NCI-H2227 (cell line): ENCODE measurements around the gene ZNF497.
A peak's percentile ranks its signal among the peaks of the same experiment; 100 is the strongest.
"Not testable (repeated sequence)": the region's sequence is repeated elsewhere in the genome, so short reads cannot be mapped to it uniquely, and the experiment has no call there.

ENCODE experiments used
- DNase-seq: peaks from one replicate; lab custom pipeline; 2025; ENCODE audit not compliant: unreplicated experiment; lab: John Stamatoyannopoulos, UW

Gene ZNF497

DNA sequence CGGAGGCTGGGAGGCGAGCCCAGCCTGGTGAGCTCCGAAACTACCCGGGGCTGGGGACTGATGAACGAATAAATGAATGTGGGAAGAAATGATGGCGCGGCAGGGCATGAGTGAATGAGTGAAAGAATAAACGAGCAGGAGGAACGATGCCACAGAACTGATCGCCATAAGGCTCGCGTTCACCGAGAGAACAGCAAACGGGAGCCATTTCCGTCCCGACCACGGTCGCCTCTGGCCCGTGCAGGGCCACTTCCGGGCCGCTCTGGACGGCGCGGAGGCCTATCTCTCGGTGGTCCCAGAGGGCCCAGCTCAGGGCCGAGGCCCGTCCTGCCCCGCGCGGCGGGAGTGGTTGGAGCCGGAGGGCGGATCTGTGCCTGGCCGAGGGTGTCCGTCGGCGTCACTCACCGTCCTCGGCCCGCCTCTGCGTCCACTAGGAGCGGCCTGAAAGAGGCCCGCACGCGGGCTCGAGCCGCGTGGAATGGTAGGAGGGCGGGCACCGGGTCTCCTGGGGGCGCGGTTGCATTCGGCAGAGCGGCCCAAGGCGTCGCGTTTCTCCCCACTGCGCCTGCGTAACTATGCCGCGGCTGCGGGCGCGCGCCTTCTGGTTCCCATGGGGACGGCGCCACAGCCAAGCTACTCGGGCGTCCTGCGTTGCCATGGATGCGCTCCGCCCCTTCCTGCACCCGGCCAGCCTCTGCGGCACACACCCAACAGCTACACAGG, at the start of gene ZNF497:
TSS of gene ZNF497 (minus strand) at position 480 of the 723 bp plus-strand sequence. CDS start 5,116 bp downstream, outside the sequence.
- DNase-seq: peak; percentile 100

DNA sequence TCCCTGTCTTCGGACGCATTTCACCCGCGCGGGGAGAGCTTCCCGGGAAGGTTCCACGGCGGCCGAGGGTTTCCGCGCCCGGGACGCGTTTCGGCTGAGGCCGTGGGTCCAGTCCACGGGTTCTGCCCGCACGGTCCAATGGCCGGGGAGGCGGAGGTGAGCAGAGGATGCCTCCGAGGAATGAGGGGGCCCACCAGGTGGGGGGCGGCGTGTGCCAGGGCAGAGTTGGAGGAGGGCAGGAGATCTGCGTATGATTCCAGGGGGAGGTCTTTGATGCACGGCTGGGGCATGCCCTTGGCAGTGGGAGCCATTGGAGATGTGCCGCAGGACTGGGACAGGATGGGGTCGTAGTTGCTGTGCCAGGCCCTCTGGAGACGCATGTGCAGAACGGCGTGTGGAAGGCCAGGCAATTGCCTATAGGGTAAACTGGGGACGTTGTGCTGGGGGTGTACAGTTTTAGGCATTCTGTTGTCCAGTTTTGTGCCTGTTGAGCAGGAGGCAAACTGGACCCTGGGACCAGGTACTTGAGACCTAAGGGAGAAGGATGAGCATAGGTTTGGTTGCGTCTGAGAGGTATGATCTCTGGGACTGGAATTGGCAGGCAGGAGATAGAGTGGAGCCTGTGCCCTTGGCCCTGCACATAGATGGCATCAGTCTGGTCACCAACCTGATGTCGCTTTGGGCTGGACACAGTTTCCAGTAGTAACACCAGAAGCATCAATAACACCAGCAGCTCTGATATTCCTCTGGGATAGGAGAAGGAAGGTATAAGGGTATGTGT, 46.6 kb upstream of the ZNF497 start:
- DNase-seq: peak; percentile 78

DNA sequence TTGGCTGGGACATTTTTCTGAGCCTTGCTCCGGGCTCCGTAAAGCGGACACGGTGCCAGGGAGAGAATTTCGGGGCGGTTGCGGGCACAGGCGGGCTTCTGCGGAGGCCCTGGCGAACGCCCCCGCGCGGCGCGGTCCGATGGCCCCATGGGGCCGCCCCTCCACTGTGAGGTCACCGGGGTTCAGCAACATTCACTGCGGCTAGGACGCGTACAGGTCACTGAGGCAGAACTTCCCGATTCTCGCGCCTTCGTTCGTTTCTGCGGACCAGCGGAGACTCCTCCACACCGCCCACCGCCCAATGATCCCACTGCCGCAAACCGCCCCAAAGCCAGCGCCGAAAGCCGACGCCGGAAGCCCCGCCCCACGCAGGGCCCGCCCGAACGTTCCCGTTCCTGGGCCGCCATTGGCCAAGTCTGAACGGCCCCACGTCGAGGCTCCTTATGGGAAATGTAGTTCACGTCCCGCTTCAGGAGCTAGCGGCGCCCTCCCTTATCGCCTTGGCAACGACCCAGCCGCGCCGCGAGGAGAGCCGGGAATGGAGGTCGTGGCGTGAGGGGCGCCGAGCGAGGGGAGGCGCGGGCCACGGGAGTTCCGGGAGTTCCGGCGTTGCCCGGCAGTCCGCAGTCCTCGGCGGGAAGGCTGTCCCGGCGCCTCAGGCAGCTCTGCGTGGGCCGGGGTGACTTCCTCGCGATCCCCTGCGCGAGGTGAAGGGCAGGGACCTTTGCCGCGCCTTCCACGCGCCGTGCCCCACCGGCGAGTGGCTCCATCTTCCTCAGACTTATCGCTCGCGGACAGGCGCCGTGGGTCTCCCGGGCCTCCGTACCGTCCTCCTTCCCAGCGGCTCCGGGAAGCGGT, 45.8 kb upstream of the ZNF497 start, which contains the start of gene ZNF584:
TSS of gene ZNF584 (plus strand) at position 498 of the 858 bp plus-strand sequence. CDS start 499 bp downstream, outside the sequence.
- peak; percentile 100 for DNase-seq

DNA sequence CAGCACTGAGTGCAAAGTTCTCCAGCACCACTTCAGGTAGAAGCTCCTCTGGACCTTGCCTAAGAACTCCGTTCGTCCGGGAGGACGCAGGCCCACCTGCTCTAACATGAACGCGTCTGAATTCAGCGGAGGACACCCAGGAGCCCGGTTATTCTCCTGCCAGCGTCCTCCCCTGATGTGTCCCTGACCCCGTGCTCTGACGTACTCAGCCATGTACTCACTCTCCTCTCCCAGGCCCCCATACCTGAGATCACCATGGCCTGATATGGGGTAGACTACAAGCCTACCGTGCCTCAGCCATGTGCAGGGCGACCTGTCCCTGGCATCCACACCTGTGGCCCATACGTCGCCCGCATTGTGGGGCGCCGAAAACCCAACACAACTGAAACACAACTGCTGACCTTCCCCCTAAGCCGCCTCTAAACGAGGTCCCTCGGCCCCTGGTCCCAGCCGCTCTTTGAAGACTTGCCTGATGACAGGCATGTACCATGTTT, 45.2 kb upstream of the ZNF497 start:
- DNase-seq: peak; percentile 72

DNA sequence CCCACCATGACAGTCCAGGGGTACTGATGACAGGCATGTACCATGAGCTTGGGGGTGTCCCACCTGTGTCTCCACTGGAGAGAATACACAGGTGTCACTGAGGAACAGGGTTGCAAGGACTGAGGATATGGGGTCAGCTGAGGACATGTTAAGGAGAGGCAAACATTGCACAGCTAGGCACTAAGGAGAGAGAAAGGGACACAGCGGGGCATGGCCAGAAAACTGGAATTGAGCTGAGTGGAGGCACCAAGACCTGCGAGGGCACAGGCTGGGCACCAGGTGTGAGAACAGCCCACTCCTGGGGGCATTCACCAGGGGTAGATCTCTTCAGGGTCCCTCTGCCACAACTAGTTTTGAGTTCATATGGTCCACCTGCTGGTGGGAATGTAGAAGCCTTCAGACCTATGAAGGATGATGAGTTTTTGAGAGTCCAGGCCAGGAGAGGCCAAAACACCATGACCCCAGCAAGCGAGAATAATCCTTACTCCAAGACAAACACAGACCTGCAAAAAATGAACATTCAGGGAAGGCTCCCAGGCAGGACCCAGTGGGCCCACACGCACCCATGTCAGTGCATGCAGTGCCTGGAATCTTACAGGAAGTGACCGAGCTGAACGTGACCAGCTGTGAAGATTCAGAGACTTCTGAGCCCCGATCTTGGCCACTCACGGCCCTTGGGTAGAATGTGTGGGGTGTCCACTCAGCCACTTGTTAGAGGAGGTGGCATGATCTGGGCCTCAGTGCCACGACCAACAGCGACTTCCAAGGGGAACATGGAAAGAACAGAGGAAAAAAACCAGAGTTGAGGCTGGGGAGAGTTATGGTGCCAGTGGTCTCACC, 44.5 kb upstream of the ZNF497 start:
- no peak for DNase-seq

DNA sequence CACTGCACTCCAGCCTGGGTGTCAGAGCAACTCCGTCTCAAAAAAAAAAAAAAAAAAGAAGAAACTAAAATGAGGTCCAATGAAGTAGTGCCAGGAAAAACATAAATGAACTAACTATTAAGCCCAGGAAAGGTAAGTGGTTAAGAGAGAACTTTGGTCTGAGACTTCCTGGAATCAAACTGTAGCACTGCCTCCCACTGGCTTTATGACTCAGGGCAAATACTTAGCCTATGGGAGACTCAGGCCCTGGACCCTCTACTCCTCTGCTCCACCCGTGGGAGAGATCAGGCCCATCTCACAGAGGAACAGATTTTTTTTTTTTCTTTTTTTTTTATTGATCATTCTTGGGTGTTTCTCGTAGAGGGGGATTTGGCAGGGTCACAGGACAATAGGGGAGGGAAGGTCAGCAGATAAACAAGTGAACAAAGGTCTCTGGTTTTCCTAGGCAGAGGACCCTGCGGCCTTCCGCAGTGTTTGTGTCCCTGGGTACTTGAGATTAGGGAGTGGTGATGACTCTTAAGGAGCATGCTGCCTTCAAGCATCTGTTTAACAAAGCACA, 41.4 kb upstream of the ZNF497 start:
- DNase-seq: not testable (repeated sequence)

DNA sequence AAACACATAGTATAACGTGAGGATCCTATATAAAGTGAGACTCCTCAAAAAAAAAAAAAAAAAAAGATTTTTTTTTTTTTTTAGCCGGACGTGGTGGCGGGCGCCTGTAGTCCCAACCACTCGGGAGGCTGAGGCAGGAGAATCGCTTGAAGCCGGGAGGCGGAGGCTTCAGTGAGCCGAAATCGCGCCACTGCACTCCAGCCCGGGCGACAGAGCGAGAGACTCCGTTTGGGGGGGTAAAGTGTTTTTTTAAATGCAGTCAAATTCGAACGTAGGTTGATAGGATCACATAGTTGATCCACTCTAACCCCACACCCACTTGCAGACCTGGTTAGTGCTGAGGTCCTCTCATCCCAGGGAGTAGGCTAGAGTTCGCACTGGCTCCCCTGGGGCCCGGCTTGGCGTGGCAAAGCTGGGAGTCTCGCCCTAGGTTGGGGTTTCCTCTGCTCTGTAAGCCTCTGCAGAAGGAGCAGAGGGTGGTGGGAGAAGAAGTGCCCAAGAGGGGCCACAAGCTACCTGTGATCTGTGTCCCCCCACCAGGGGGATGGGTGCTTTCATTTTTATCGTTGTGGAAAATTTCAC, 39.4 kb upstream of the ZNF497 start:
- peak; percentile 81 for DNase-seq

DNA sequence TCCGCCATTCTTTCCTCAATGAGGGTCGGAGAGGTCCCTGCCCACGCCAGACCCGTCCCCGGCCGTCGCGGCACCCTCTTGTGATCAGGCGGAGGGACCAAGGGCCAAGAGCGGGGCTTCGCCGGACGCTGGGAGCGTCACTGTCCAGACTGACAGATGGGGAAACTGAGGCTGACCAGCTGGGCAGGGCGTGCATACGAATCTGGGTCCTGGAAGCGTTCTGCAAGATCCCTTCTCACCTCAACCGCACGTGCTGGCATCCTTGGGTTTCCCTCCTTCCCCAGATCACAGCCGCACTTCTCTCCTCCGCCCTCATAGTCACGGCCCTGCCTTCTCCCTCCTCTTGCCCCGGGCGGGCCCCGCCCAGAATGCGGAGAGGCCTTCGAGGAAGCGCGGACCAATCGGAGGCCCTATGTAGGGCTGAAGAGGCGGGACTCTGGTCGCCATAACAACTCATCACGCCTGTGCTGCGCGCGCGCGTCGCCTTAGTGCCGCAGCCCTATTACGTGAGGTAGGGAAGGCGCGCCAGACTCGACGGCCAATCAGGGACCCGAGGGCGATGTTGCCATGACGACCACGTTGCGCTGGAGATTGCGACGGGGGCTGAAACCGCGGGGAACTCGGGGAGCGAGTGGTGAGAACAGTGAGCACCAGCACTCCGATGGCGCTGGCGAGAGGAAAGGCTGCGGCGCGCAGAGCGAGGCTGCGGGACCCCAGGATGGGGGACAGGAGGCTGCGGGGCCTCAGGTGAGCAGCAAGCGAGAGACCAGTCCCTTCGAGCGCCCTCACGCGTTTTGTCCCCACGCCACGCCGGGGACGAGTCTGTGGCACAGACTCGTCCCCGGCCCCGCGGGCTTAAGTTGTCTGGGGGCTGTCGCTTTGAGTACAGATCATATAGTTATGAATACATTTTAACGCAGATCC, 38.6 kb upstream of the ZNF497 start:
- peak; percentile 100 for DNase-seq

DNA sequence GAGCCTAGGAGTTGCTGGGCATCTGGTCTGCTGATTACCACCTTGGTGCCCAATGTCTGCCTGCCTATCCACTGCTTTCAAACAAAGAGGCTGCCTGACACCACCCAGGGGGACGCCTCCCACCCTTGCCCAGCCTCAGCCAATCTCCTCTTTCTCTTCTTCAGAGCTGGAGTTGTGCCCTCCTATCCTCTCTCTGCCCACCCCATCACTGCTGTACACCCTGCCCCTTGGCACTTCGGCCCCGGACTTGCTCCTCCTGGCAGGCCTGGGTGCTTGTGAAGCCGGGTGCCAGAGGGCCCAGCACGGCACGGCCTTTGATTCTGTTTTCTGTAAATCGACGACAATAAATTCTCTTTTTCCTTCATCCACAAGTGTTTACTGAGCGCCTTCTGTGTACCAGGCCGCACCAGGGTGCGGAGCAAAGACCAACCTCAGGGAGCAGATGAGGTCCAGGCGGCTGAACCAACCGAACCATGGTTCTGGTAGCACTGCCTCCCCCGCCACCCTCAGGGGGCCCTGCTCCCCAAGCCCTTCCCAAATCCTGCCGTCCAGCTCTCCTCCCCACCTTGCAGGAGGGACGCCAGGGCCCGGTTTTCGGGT, 37.9 kb upstream of the ZNF497 start:
- DNase-seq: peak; percentile 85

DNA sequence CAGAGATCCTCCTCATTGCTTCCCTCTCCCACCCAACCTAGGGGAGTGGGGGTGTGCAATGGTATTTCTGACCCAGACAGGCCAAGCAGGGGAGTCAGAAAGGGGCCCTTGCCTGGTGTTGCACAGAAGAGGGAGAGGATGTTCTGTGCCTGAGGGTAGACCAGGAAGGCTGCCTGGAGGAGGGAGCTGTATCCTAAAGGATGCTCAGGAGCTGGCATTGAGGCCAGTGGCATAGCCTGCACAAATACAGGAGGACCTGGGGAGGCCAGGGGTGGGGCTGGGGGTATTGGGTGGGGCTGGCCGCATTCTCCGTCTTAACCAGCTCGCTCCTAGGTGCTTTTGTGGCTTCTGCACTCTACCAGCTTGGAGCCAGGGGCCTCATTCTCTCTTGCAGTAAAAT, 37.4 kb upstream of the ZNF497 start:
- DNase-seq: no peak

DNA sequence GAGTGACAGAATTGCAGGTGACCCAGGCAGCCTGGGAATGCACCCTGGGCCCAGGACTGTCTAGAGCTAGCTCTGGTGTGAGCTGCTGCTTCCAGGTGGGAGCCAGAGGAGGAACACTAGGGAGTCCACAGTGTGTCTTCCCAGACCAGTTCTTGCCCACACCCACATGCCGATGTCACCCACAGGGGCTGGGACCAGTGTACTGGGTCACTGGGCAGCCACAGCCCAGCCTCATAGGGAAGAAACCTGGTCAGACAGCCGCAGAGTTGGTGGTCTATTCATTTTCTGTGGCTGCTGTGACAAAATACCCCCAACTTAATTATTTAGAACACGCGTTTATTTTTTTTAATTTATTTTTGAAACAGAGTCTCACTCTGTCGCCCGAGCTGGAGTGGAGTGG, 36.0 kb upstream of the ZNF497 start:
- DNase-seq: no peak

DNA sequence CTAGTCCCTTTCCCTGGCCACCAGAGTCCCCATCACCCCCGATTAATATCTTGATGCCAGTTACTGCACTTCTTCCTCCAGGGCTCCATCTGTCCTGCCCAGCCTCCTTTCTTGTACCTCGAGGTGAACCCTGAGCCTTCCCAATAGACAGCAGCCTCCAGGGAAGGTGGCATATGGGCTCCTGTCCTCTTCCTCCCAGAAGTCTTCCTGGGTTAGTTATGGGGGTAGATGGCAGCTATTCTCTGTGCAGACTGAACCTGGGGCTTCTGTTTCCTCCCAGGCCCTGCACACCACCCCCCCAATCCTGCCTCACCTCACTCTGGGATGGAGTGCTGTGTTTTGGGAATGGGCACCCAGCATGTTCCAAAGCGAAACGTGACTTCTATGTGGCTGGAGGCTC, 35.5 kb upstream of the ZNF497 start:
- DNase-seq: no peak

DNA sequence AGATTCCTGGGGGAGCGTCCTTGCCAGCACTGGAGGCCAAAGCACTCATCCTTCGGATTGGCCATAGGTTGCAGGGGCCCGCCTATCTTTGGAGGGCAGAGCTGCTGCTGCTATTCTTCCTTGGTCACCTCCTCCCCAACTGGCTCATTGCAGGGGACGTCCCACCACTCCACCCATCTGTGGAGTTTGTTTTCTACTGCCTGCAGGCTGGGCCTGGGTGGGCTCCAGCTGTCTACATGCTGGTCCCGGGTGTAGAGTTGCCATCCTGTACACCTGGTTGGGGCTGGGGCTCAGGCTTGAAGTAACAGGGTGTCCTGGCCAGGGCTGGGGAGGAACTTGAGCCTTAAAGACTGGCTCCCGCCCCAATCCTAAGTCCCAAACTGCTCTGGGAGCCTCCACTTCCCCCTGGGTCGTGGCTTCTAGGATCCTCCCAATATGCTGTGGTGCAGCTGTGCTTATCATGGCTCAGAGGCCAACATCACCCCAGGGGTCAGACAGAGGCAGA, 35.0 kb upstream of the ZNF497 start:
- DNase-seq: no peak

DNA sequence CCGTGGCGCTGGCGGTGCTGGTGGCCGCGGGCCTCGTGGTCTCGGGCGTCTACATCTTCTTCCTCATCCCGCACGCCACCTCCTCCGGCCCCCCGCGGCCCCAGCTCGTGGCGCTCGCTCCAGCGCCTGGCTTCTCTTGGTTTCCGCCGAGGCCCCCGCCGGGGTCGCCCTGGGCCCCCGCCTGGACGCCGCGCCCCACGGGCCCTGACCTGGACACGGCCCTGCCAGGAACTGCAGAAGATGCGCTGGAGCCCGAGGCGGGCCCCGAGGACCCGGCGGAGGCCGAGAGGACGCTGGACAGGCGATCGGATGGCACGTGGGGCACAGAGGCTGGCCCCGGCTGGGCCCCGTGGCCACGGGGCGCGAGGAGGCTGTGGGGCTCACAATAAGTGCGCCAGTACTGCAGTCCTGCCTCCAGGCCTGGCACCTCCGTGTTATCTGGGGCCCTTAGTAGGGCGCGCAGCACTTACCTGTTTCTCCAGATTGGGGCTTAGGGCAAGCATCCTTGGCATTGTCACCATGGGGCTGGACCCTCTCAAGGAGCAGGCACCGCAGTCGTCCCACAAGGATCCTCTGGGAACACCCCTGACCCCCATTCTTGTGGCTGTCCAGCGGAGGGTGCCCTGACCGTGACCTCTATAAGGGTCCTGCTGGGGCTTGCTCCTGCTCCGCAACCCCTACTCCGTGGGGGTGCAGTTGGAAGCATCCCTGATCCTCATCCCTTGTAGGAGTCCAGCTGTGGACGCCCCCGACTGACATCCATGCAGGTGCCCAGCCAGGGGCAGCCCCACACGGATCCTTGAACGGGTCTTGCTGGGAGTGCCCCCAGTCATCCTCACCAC, 34.4 kb upstream of the ZNF497 start:
- DNase-seq: no peak

DNA sequence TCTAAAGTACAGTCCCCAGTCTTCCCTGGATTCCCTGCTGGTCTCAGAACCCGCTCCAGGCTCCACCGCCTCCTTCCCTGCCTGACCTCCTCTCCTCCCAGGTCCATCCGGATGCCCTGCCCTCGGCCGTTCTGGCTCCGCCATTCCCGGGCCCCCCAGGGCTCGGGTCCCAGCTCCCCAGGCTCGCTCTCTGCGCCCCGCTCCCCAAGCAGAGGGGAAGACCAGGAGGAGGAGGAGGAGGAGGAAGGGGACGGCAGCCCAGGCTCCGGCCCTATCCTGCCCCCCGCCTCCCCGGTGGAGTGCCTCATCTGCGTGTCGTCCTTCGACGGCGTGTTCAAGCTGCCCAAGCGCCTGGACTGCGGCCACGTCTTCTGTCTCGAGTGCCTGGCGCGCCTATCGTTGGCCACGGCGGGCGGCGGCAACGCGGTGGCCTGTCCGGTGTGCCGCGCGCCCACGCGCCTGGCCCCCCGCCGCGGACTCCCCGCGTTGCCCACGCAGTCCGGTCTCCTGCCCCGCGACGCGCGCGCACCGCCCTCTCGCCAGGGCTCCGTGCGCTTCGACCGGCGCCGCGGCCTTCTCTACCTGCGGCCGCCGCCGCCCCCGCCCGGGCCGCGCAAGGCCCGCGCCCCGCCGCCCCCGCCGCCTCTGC, 33.6 kb upstream of the ZNF497 start:
- no peak for DNase-seq

DNA sequence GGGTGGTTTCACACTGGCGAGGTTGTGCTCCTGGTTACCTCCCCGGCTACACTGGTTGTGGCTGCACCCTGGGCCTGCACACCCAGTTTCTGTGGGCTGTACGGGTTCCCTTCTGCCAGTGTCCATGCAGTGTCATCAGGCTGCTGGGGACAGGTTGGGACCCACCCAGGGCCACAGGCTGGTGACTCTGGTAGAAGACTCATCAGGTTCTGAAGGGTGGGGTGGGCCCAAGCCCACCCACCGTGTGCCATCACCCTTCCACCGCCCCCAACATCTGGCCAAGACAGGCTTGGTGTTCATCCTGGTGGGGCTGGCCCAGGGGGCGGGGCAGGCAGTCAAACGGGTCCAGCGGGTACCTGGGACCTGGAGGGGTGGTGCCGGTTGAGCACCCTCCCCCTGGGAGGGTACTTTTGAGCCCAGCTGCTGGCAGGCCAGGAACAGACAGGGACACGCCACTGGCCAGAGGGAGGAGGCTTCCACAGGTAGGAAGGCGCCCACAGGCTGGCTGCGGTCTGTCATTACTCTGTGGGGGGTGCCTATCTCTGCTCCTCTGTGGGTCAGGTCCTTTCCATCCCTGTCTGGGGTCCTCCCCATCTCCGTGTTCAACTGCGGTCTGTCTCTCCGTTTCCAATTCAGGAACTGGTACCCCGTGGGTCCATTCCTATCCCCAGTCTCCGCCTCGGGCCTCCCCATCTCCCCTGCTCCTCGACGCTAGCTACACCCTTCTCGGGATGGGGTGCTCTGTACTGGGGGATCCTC, 32.8 kb upstream of the ZNF497 start, which contains the start of gene RNF225:
TSS of gene RNF225 (plus strand) at position 437 of the 759 bp plus-strand sequence. CDS start 434 bp downstream, outside the sequence.
- DNase-seq: no peak
